A549 (cell line): ENCODE results near the gene COQ2. TPM values are rescaled to one million over a fixed set of nuclear protein-coding genes. Genes with fewer than 3 reads are reported as not detected.
A peak's percentile ranks its signal among the peaks of the same experiment; 100 is the strongest.

Source experiments
- ATAC-seq, 2 experiments: fragments of 200-7000 bp in 1 of 2; fragments of >200 bp in 1 of 2; cut with Nextera tagmentation in 1 of 2; cut with Tn5 transposase in 1 of 2; 3 replicates each; pipeline versions ENCODE4 v1.8.0 to v1.9.1; 2018 to 2020; ENCODE audit warnings: mild to moderate bottlenecking in 1 of 2, moderate library complexity in 1 of 2
- CTCF ChIA-PET: fragments of 300-600 bp; sonication (Branson Sonifier 250); formaldehyde crosslinking; extraction: SDS; loops from one replicate; lab custom pipeline; 2021; ENCODE audit warnings: antibody characterized with exemption, inconsistent platforms; lab: Yijun Ruan, JAX
- POLR2A ChIA-PET: fragments of 350-600 bp; formaldehyde crosslinking; extraction: SDS; loops from one replicate; lab custom pipeline; 2021; ENCODE audit warnings: antibody characterized with exemption, inconsistent platforms; lab: Yijun Ruan, JAX
- DNase-seq, 2 experiments: peaks; one replicate each; pipeline versions ENCODE4 v3.0.0 to v3.0.0-alpha.2; 2011 to 2016; ENCODE audit warnings: low read depth in 1 of 2, low spot score in 1 of 2
- FAIRE-seq: peaks from 2 replicates; lab custom pipeline; 2011; peaks lifted over from hg19 to GRCh38; lab: Jason Lieb, UNC
- H3K27ac ChIP-seq, 2 experiments: fragments of >200 bp; sonication (Bioruptor Twin); formaldehyde crosslinking; 3 replicates each; pipeline ENCODE4 v1.5.1; 2016 to 2017
- H3K4me1 ChIP-seq: fragments of >200 bp; sonication (Bioruptor Twin); formaldehyde crosslinking; 3 replicates; pipeline ENCODE4 v1.6.1; 2016
- H3K4me2 ChIP-seq: fragments of >200 bp; sonication (Bioruptor Twin); formaldehyde crosslinking; 3 replicates; pipeline ENCODE4 v1.6.1; 2016
- H3K4me3 ChIP-seq: fragments of >200 bp; sonication (Bioruptor Twin); formaldehyde crosslinking; 3 replicates; pipeline ENCODE4 v1.5.1; 2016
- H3K9me3 ChIP-seq: fragments of >200 bp; sonication (Bioruptor Twin); formaldehyde crosslinking; 3 replicates; pipeline ENCODE4 v1.6.1; 2016
- BHLHE40 ChIP-seq: IDR thresholded peaks from 2 replicates; pipeline ENCODE4 v1.6.1; 2012; ENCODE audit warnings: low read depth, low read length, inconsistent platforms
- ELK1 ChIP-seq: fragments of 150-350 bp; IDR thresholded peaks from 2 replicates; pipeline ENCODE4 v1.6.1; 2014; ENCODE audit warnings: low read depth, mild to moderate bottlenecking, low read length
- GATA3 ChIP-seq: IDR thresholded peaks from 2 replicates; pipeline ENCODE4 v1.6.1; 2012; ENCODE audit warnings: borderline replicate concordance
- HDAC2 ChIP-seq: fragments of 200-600 bp; sonication (generic); IDR thresholded peaks from 2 replicates; pipeline ENCODE4 v1.6.1; 2016
- HOXB5 ChIP-seq: fragments of 250-450 bp; sonication (Bioruptor Pico); IDR thresholded peaks from 2 replicates; pipeline ENCODE4 v1.5.0; 2020; ENCODE audit warnings: mild to moderate bottlenecking, moderate library complexity
- JUN ChIP-seq, 2 experiments: fragments of >200 bp; sonication (Bioruptor Twin); formaldehyde crosslinking; IDR thresholded peaks; 2 replicates in 1 of 2; 3 replicates in 1 of 2; pipeline ENCODE4 v1.6.1; 2016 to 2017
- KDM1A ChIP-seq: fragments of 200-600 bp; sonication (generic); IDR thresholded peaks from 2 replicates; pipeline ENCODE4 v1.6.1; 2016; ENCODE audit warnings: low read depth, mild to moderate bottlenecking
- KDM5A ChIP-seq: fragments of 200-600 bp; sonication (generic); IDR thresholded peaks from 2 replicates; pipeline ENCODE4 v1.6.1; 2016; ENCODE audit warnings: antibody characterized with exemption, mild to moderate bottlenecking
- MAZ ChIP-seq: fragments of 150-350 bp; IDR thresholded peaks from 2 replicates; pipeline ENCODE4 v1.6.1; 2014; ENCODE audit warnings: antibody characterized with exemption, low read depth, low read length, borderline replicate concordance
- NR3C1 ChIP-seq: fragments of >200 bp; sonication (Bioruptor Twin); formaldehyde crosslinking; IDR thresholded peaks from 3 replicates; pipeline ENCODE4 v1.6.1; 2017
- PBX3 ChIP-seq: IDR thresholded peaks from 2 replicates; pipeline ENCODE4 v1.6.1; 2012
- POLR2AphosphoS2 ChIP-seq: conservative IDR thresholded peaks from 2 replicates; pipeline ENCODE4 v1.6.1; 2012; ENCODE audit warnings: low read length, improper control_type of control experiment, inconsistent platforms
- RAD21 ChIP-seq, 2 experiments: fragments of >200 bp in 1 of 2; sonication (Bioruptor Twin) in 1 of 2; formaldehyde crosslinking in 1 of 2; IDR thresholded peaks in 1 of 2; conservative IDR thresholded peaks in 1 of 2; 2 replicates in 1 of 2; 3 replicates in 1 of 2; pipeline ENCODE4 v1.6.1; 2012 to 2018; ENCODE audit warnings: inconsistent platforms in 1 of 2
- RARB ChIP-seq: fragments of 250-450 bp; sonication (Bioruptor Pico); IDR thresholded peaks from 2 replicates; pipeline ENCODE4 v1.8.0; 2021; ENCODE audit warnings: mild to moderate bottlenecking, moderate library complexity
- RCOR1 ChIP-seq: fragments of 150-350 bp; IDR thresholded peaks from 2 replicates; pipeline ENCODE4 v1.6.1; 2014; ENCODE audit warnings: antibody characterized with exemption, low read length, low read depth
- RNF2 ChIP-seq: fragments of 200-600 bp; sonication (generic); IDR thresholded peaks from 2 replicates; pipeline ENCODE4 v1.6.1; 2016; ENCODE audit warnings: low read depth, mild to moderate bottlenecking, antibody characterized with exemption, moderate library complexity, borderline replicate concordance
- SREBF2 ChIP-seq: fragments of 450-650 bp; IDR thresholded peaks from 2 replicates; pipeline ENCODE4 v1.6.1; 2014; ENCODE audit warnings: mild to moderate bottlenecking, moderate library complexity
- TFCP2L1 ChIP-seq: fragments of 250-450 bp; sonication (Bioruptor Pico); IDR thresholded peaks from 2 replicates; pipeline ENCODE4 v1.5.0; 2021; ENCODE audit warnings: mild to moderate bottlenecking
- ZFP36 ChIP-seq: fragments of 450-650 bp; IDR thresholded peaks from 2 replicates; pipeline ENCODE4 v1.6.1; 2014; ENCODE audit warnings: borderline replicate concordance; ENCODE audit not compliant: partially characterized antibody
- ZNF302 ChIP-seq: fragments of 250-450 bp; sonication (Bioruptor Pico); IDR thresholded peaks from 2 replicates; pipeline ENCODE4 v1.9.0; 2021; ENCODE audit warnings: inconsistent platforms, mild to moderate bottlenecking, moderate library complexity
- ZSCAN20 ChIP-seq: fragments of 250-450 bp; sonication (Bioruptor Pico); IDR thresholded peaks from 2 replicates; pipeline ENCODE4 v1.8.0; 2022; ENCODE audit warnings: mild to moderate bottlenecking, moderate library complexity
- WGBS: methylation state at CpG from one replicate; pipeline ENCODE4 v1.1.6; 2017; ENCODE audit errors: missing lambda C conversion rate; 5-methylcytosine and 5-hydroxymethylcytosine counted together
- polyA plus RNA-seq, 4 experiments: library from polyadenylated mRNA; depleted of rRNA in 3 of 4; stranded (reverse); fragments of >200 nt; fragmentation: RNase III in 1 of 4; extraction: RNeasy Plus Mini Kit Qiagen cat#74134 plus additional on column Dnase treatment in 1 of 4; gene quantifications; 2 replicates in 3 of 4; 3 replicates in 1 of 4; pipeline ENCODE4 v1.2.3, GENCODE V29; 2011 to 2017
- TF ChIP-seq, protein P1 (sequence below): fragments of 200-600 bp; sonication (generic); IDR thresholded peaks from 2 replicates; pipeline ENCODE4 v1.6.1; 2016; ENCODE audit warnings: antibody characterized with exemption, mild to moderate bottlenecking, moderate library complexity
- TF ChIP-seq, protein P2 (sequence below): IDR thresholded peaks from 2 replicates; pipeline ENCODE4 v1.6.1; 2012; ENCODE audit warnings: low read depth, borderline replicate concordance
- TF ChIP-seq, protein P3 (sequence below): fragments of >200 bp; sonication (Bioruptor Twin); formaldehyde crosslinking; IDR thresholded peaks from 2 replicates; pipeline ENCODE4 v1.6.1; 2016

The COQ2 gene
- polyA plus RNA-seq, 2 of the 4 experiments (the other 2 are of a cell fraction) = 18.5 to 35.9 TPM

GRCh38 chr4:83284193-83285054 is at the start of gene COQ2 (continued):
- TF ChIP-seq RAD21 (conservative IDR thresholded peaks at IDR 0.05 in 1 of 2, IDR thresholded peaks at IDR 0.05 in 1 of 2) (peak in 1 of 2 experiments; percentile 35; a peak in 2 of 5 replicates), HOXB5 (CRISPR knock-in tag) (no peak), TFCP2L1 (CRISPR knock-in tag) (no peak), PBX3 (no peak), RCOR1 (no peak), RARB (CRISPR knock-in tag) (no peak), ZNF302 (CRISPR knock-in tag) (no peak), MAZ (no peak), POLR2AphosphoS2 (no peak), KDM5A (0 out of 2 replicates have a peak, but pooled peaks have one; percentile 21), ZSCAN20 (no peak), BHLHE40 (no peak), RNF2 (no peak), HDAC2 (no peak), ZFP36 (no peak), ELK1 (no peak), GATA3 (no peak), JUN (IDR thresholded peaks at IDR 0.05) (peak; percentile 50 to 82; a peak in 4 of 5 replicates)
- TF ChIP-seq, protein P1, sequence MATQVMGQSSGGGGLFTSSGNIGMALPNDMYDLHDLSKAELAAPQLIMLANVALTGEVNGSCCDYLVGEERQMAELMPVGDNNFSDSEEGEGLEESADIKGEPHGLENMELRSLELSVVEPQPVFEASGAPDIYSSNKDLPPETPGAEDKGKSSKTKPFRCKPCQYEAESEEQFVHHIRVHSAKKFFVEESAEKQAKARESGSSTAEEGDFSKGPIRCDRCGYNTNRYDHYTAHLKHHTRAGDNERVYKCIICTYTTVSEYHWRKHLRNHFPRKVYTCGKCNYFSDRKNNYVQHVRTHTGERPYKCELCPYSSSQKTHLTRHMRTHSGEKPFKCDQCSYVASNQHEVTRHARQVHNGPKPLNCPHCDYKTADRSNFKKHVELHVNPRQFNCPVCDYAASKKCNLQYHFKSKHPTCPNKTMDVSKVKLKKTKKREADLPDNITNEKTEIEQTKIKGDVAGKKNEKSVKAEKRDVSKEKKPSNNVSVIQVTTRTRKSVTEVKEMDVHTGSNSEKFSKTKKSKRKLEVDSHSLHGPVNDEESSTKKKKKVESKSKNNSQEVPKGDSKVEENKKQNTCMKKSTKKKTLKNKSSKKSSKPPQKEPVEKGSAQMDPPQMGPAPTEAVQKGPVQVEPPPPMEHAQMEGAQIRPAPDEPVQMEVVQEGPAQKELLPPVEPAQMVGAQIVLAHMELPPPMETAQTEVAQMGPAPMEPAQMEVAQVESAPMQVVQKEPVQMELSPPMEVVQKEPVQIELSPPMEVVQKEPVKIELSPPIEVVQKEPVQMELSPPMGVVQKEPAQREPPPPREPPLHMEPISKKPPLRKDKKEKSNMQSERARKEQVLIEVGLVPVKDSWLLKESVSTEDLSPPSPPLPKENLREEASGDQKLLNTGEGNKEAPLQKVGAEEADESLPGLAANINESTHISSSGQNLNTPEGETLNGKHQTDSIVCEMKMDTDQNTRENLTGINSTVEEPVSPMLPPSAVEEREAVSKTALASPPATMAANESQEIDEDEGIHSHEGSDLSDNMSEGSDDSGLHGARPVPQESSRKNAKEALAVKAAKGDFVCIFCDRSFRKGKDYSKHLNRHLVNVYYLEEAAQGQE = peak; percentile 81
- TF ChIP-seq, protein P2, sequence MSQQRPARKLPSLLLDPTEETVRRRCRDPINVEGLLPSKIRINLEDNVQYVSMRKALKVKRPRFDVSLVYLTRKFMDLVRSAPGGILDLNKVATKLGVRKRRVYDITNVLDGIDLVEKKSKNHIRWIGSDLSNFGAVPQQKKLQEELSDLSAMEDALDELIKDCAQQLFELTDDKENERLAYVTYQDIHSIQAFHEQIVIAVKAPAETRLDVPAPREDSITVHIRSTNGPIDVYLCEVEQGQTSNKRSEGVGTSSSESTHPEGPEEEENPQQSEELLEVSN = peak; percentile 65; the same call in 1 of the 2 replicates

GRCh38 chr4:83331956-83332355 is 47.4 kb upstream of the COQ2 start:
- H3K27ac ChIP-seq = no peak overlapping the region
- no peak overlapping the region for H3K4me2 ChIP-seq
- ATAC-seq (no peak), FAIRE-seq (no peak), DNase-seq (no peak)
- TF ChIP-seq SREBF2 (no peak), NR3C1 (no peak), BHLHE40 (no peak), HDAC2 (no peak), KDM1A (no peak)
- TF ChIP-seq, protein P3, sequence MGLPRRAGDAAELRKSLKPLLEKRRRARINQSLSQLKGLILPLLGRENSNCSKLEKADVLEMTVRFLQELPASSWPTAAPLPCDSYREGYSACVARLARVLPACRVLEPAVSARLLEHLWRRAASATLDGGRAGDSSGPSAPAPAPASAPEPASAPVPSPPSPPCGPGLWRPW = no peak
- H3K9me3 ChIP-seq = no peaks in the 10 kb centered on the region
- H3K4me3 ChIP-seq = no peak overlapping the region
- WGBS = 85% methylated on average over 3 of the region's 3 CpGs
- ChIA-PET CTCF (no interaction called here), POLR2A (no interaction called here)
- 0 out of 3 replicates have a peak, but pooled peaks cover 5% of the 10 kb centered on the region for H3K4me1 ChIP-seq
